Measurements from ENCODE around the gene PASD1.
"Not testable (repeated sequence)": the region's sequence is repeated elsewhere in the genome, so short reads cannot be mapped to it uniquely, and the experiment has no call there.

PASD1 gene

DNA sequence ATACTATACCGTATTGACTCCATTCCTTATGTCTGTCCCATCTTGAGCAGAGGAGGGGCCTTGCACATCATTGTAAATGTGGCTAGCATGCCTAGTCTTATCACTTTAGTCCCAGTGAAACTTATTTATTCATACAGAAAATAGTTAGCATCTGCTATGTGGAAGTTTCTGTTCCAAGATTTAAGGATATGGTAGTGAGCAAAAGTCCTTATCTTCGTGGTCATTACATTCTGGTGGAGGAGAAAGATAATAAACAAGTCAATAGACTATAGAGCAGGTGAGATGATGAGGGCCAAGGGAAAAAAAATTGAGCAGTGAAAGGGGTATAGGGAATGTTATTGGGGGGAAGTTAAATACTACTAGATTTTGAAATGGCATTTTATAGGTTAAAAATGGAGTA, 68.3 kb downstream of the PASD1 start:
- DNase-seq: no peak

DNA sequence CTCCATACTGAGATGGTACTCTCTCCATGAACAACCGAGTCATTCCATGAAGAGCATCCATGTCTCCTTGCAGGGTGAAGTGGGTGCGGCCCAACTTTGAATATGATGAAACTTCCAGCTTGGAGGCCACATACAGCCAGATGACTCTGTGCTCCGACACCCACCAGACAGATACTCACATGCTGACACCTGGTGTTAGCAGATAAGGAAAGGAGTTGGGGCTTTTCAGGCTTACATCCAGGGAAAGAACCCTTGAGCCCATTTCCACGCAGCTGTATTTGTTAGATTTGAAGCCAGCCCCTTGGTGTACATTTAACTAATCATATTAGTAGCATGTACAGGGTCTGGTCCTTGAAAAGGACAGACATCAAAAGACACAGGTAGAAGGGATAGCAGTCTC, 69.7 kb downstream of the PASD1 start:
- no peak for DNase-seq

DNA sequence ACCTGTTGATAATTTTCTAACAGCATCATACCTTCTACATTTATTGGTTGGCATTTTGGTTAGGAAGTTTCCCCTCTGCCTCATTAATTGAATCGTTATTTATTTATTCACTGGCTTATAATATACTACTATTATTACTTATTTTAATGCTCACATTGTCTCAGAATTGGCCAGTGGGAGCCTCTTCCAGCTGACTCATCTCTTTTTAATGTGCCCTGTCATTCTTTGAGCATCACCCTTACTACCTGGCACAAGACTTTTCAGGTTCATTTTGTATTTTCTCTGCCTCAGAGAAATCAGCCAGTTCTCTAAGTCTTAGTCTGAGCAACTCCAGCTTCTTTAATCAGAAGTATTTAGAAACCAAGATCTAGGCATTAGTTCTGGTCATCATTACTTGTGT, 71.5 kb downstream of the PASD1 start:
- no peak for DNase-seq

DNA sequence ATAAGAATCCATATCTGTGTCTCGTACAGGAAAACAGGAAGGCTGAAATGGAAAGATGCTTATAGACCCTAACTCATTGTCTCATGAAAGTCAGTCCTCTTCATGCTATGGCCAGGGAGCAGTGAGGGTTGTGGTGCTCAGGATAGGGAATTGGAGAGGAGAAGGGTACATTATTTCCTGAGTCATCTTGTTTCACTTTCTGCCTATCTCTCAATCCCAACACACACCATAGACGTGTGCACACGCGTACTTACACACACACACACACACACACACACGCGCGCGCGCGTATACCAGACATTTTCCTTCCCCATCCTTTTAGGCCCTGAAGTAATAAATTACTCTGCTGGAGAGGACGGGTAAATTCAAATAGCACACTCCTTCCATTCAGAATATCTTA, 78.1 kb downstream of the PASD1 start:
- no peak for DNase-seq

DNA sequence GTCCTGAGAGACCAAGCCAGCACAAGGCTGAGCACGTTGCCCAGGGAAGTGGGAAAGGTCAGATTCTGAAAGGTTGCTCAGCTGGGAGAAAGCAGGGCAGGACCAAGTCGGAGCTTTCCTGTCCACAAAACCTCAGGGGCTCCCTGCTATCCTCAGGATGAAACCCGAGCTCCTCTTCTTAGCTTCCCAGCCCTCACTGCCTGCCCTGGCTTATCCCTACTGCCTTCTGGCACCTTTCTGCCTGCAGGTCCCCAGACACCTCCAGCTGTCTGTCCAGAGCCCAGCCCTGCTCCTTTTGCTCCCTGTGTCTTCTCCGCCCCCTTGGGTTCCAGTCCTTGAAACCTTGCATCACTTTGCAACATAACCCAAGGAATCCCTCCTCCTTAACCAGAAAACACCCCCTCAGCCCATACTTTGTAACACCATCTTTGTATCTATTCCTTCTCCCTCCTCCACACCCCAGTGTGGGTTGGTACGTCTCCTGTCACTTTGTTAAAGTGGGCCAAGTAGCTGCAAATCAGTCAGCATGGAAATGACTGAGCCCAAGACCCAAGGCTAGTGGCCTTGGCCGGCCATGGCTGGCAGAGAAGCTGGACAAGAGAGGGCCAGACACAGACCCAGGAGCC, 111.8 kb downstream of the PASD1 start:
- DNase-seq: no peak

DNA sequence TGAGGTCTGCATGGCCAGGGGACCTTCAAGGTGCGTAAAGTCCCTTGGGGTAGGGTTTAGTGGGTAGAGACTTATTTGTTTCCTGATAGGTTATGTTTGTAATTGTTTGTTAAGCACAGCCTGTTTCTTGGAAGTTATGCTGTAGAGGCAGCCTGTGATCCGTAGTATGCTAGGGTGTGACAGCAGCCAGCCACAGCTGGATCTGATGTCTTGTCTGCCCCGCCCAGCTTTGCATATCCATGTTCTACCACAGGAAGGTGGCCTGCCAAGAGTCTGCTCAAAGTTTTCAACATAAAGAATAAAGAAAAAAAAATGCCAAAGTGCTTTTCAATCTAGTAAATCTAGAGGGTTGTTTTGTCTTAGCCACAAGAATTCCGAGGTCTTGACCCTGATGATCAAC, 112.7 kb downstream of the PASD1 start:
- DNase-seq: no peak

DNA sequence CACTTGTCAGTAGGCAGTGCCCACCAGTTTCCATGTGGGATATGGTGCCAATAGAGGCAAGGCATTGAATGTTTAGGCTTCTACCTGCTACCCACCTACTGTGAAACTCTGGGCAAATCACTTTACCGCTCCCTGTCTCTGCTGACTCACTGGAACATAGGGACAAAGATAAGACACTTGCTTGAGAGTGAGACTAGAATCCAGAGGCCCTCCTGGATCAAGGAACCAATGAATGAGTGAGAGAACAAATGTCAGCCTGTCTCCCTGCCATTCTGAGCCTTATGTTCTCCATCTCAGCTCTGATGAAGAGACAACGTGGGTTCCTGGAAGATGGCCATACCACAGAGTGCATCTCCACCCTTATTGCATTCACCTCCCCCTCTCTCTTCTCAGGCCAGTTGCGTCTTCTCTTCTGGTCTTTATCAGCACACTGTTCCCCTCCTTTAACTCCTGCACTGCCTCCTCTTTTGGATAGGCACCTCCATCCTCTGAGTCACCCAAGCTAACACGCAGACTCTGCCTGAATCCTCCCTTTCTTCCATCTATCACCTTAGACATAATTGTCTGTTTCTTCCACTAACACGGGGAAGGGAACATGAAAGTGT, 116.4 kb downstream of the PASD1 start:
- DNase-seq: no peak

DNA sequence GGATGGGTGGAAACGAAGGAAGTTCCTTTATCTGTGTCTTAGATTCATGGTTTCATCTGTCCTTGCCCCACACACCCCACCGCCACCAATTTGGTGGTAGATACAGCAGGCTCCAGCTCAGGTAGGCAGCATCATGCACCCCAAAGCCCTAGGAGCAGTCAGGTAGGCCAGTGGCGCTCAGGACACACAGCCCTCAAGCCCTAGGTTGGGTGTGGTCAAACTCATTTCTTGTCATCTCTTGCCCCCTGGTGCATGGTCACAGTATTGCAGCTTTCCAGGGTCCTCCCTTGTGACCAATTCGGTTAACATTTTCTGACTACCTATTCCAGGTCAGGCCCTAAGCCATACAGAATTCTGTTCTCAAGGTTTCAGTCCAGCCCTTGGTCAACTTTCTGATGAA, 117.3 kb downstream of the PASD1 start:
- DNase-seq: peak; percentile 2

DNA sequence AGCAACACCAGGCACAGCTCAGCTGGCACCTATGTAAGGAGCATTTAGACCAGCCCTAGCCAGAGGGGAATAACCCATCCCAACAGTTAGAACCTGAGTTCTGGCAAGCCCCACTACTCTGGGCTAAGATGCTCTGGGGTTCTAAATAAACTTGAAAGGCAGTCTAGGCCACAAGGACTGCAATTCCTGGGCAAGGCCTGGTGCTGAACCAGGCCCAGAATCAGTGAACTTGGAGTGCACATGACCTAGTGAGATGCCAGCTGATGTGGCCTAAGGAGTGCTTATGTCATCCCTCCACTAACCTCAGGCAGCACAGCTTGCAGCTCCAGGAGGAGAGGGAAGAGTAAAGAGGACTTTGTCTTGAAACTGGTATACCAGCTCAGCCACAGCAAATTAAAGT, 124.2 kb downstream of the PASD1 start:
- DNase-seq: no peak

DNA sequence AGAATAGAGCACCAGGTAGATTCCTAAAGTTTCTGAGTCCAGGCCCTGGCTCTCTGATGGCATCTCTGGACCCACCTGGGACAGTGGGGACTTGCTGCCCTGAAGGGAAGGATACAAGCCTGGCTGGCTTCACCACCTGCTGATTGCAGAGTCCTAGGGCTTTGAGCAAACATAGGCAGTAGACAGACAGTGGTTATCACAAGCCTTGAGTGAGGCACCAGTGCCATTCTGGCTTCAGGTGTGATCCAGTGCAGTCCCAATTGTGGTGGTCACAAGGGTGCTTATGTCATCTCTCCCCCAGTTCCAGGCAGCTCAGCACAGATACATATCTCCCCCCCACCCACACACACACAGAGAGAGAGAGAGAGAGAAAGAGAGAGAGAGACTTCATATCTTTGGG, 125.2 kb downstream of the PASD1 start:
- DNase-seq: no peak

DNA sequence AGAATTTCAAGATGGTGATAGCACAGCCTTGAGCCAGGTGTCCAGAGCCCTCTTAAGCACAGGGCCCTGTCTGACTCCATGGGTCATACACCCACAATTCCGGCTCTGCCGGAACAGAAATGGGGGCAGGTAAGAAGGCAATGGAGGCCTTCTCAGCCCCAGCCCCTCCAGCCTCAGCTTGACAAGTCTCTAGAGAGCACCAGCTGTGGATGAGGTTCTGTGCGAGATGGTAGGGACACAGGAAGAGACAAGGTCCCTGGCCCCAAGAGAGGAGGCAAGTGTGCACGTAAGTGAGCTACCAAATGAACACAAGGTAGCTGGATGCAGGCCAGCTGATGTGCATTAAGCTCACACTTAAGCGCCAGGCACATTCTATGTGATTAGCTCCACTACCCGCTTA, 129.3 kb downstream of the PASD1 start:
- DNase-seq: no peak

DNA sequence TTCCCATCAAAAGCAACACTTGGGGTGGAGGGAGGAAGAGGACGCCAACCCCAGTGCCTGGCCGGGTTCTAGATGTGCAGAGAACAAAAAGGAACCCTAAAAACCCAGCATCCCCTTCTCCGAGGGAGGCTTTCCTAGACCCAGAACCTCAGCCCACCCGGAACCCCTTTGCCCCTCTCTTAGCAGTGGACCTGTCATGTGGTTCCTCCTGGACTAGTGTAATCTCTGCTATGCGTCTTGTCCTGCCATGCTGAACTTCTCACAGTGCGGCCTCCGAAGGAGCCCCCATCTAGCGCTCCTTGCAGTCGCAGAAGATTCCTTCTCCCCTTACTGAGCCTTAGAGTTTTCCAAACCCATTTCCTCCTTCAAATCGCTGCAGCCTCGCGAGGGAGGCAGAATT, 130.6 kb downstream of the PASD1 start:
- no peak for DNase-seq

DNA sequence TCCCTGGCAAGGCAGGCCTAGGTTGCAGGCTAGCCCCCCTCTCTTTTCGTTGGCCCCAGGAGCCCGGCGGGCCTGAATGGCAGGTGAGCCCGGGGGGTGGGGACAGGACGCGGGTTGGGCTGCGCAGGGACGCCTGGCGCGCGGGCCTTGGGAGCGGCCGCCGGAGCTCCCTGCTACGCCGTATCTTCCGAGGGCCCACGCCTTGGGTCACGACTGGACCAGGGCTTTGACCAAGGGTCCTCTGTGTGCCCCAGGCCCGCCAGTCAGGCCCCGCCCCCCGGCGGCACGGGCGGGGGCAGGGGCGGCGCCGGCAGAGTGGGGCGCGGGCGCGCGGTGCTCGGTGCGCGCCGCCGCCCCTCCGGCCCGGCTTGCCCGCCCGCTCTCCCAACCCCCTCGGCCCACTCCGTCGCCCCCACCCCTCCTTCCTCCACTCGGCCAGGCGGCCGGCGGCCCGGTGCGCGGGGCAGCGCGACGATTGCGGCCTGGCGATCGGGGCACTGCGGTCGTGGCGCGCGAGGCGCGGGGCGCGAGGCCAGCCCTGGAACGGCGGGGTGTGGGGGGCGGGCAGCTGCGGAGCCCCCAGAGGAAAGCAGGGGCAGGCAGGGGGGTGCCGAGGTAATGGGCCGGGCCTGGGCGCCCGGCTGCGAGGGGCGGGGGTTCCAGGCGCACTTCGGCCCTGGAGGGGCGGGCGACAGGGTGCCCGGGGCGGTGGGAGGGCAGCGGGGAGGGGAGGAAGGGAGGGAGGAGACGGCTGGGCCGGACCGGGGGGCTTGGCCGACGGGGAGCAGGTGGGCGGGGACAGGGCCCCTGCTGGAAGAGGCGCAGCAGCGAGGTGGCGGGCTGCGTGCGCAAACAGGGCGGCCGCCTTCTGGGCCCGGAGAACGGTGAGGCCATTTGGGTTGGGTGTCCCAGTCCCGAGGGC, 131.4 kb downstream of the PASD1 start, which contains the start of gene PRRG3:
PRRG3 (plus strand) TSS at position 798 of the 922 bp plus-strand sequence. CDS start 3,357 bp downstream, outside the sequence.
- no peak for DNase-seq

DNA sequence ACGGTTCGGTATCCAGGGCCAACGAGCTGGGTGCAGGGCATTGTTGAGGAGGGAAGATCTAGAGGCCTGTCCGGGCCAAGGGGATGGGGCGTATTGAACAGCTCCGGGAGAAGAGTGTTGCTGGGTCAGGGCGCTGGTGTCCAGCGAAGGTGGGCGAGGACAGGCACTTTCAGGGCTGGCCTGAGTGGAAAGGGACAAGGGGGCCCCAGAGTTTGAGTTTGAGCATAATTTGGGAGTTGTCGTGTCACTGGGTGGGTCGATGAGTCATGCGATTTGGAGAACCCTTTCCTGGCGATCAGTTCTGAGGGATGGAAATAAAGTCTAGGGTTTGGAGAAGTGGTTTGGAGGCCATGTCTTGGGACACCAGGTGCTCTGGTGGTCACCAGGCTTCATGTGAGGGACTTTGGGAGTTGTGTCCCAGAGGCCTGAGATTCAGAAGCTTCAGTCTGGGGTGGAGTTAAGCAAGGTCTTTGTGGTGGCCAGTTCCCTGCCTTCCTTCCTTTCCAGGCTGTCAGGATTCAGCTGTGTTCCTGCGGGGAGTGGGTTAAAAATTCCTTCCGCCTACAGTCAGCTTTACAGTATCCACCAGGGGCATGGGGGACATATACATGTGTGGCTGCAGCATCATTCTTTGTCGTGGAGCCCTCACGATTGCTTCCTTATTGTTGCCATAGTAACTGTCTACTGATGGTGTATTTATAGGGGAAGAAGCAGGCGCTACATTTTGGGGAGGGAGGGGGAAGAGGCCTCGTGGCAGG, 132.3 kb downstream of the PASD1 start:
- DNase-seq: no peak

DNA sequence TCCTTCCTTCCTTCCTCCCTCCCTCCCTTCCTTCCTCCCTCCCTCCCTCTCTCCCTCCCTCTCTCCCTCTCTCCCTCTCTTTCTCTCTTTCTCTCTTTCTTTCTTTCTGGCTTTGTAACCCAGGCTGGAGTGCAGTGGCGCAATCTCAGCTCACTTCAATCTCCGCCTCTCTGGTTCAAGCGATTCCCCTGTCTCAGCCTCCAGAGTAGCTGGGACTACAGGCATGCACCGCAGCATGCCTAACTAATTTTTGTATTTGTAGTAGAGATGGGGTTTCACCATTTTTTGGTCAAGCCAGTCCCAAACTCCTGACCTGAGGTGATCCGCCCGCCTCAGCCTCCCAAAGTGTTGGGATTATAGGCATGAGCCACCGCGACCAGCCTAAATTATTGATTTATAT, 133.6 kb downstream of the PASD1 start:
- DNase-seq: not testable (repeated sequence)

DNA sequence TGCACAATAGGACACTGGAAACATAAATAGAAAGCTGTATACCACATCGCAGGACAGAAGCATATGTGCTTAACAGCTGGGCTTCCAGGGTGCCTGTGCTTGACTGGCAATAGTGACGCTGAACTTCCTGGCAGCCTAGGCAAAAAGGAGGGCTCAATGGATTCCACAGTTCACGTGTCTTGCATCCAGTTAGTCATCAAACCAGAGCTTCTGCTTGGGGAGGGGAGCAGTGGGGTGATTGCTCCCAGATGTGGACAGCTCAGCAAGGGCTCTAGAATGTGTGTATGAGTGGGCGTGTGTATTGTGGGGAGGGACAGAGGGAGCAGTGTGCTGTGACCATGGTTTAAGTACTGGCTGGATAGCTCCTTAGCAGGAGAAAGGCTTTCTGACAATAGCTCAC, 134.0 kb downstream of the PASD1 start:
- no peak for DNase-seq

DNA sequence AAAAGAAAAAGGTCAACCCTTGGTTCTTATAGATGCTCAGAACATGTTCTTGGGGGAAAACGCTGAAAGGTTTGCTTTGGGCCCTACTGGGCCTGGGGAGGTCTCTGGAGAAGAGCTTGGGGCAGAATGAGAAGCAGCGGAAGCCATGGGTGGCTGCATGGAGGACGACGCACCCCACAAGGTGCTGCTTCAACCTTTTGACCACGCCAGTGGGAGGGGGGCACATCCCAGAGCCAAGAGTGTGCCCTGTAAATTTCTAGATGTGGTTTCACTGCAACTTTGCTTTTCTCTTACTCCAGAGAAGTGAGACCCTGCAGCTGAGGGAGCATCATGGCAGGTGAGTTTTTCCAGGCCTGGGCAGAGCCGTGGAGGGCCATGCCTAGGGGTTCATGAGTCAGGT, 135.0 kb downstream of the PASD1 start:
- DNase-seq: no peak

DNA sequence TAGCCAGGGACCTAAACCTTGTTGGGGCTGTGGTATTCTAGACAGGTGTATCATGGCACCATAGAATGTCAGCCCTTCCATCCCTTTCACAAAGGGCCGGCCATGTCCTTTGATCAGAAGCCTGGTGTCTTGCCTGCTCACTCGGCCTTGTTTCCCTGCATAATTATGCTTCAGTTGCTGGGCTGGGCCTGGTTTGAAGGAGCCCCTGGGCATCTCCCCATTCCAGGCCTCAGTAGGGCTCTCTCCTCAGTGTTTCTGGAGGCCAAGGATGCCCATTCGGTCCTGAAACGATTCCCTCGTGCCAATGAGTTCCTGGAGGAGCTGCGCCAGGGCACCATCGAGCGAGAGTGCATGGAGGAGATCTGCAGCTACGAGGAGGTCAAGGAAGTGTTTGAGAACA, 136.3 kb downstream of the PASD1 start:
- DNase-seq: no peak

DNA sequence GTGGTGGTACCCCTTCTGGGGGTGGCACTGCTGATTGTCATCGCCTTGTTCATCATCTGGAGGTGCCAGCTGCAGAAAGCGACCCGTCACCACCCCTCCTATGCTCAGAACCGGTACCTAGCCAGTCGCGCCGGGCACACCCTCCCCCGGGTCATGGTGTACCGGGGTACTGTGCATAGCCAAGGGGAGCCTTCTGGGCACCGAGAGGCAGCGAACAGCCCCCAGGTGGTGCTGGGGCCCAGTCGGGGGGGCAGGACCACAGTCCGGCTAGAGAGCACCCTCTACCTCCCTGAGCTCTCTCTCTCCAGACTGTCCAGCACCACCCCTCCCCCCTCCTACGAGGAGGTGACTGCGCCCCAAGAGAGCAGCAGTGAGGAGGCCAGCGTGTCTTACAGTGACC, 137.1 kb downstream of the PASD1 start:
- no peak for DNase-seq

DNA sequence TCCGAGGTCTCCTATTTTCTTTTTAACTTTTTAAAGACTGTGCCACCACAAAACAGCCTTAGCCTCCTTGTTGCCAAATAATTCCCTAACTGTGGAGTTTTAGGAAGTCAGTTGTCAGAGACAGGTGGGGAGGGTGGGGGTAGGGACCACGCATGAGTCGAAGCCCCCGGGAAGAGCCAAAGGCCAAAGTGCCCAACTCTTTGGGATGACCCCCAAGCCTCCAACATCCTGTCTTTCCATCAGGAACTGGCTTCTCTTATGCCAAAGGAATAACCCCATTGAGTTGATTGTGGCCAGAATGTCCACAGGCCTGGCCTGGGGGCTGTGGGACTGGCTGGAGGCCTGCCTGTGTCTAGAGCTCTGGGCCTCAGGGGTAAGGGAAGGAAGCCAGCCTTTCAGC, 137.6 kb downstream of the PASD1 start:
- no peak for DNase-seq

DNA sequence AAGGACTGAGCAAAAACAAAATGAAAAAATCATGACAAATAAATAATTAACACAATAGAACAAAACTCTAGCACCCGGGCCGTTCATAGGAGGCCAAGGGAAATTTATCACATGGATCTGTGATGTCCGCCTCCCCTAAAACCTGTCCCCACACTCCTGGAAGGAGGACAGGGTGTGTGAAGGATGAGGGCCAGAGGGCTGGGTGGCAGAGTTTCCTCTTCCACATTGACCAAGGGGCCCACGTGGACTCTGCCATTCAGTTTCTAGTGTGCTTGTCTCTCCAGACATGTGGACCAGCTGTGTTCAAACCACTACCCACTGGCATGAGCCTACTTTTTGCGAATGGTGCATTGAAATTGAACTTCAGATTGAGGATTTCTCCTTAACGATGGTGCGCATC, 138.1 kb downstream of the PASD1 start:
- DNase-seq: no peak

DNA sequence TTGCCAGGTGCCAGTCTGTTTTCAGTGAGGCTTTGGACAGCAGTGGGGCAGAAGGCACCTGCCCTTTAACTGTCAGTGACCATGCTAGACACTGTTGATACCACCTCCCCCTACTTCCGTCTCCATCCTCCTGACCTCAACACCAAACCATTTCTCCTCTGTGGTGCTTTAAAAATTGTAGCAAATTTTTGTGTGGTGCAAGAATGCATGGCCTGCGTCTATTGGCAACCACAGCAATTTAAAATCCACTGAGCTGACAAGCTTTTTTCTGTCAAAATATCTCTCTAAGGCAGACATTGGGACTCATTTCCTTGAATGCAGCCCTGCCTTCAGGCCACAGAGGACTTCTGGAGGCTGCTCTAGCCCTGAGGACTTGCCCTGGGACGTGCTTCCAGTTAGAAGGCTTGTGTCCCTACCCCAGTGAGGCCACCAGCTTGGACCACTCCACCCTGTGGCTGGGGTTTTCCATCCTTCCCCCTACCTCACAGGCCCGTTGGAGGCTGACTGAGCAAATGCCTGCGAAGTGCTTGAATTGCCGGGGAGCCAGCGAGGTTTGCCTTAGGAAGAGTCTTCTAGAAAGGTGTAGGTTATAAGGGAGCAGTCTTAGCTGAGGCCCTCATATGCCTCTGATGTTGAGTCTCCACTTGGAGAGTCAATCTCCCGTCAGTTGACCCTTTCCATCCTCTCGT, 138.7 kb downstream of the PASD1 start:
- DNase-seq: no peak

All from NCI-H748 treated with DMSO at 0.1 percent for 48 hours (cell line).